Measurements from ENCODE around the gene NCBP3. TPM values are rescaled to one million over a fixed set of nuclear protein-coding genes. Genes with fewer than 3 reads are reported as not detected.
A peak's percentile ranks its signal among the peaks of the same experiment; 100 is the strongest.

NCBP3 gene
- total RNA-seq, 2 experiments from 2014 or later = 46.3 to 48.7 TPM

DNA sequence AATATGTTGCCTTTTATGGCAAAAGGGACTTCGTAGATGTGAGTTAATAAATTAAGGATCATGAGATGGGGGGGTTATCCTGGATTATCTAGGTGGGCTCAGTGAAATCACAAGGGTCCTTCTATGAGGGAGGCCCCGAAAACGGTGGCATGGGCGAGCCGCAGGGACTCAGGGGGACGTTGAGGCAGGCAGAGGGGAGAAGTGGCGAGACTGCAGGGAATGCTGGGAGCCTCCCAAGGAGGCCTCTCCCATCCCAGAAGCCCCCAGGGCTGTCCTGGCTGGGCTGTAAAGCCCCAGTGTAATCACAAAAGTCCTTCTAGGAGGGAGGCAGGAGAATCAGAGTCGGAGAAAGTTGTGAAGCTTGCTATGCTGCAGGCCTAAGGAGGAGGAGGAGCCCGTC is 80.1 kb downstream of the NCBP3 start:
- H3K27me3 Mint-ChIP-seq = no peaks in the 10 kb centered on the region
- no peak for ATAC-seq
- peaks cover 34% of the 10 kb centered on the region for H3K36me3 Mint-ChIP-seq
- CTCF ChIA-PET = interaction anchor here (0.9 to 8.9 kb wide), 5 partner anchors 26 to 80 kb away, joined by 3 to 102 read pairs (median 4); partner anchors contain the start of genes ITGAE and NCBP3
- H3K9me3 Mint-ChIP-seq (ENCODE audit: low read depth) = peaks cover 2% of the 10 kb centered on the region
- H3K4me3 Mint-ChIP-seq = peak overlapping the region; percentile 46
- DNase-seq = no peak
- H3K4me1 Mint-ChIP-seq = peaks cover 89% of the 10 kb centered on the region
- peak overlapping the region; percentile 96 for H3K27ac Mint-ChIP-seq

DNA sequence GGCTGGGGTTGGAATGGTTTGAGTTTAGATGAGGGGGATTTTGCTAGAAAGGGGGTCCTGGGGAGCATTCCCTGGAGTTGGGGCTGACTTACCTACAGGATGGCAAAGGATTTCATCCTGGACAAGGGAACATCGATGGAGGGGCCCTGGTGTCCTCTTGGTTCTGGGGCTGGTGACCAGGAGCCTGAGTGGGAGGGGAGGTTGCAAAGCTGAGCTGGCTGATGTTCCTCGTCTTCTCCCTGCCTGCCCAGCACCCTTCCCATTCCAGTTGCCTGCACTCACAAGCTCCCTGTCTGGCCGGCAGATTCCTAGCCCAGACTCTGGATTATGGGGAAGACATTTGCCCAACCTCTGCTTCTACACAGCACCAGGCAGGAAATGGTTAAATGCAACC is 82.3 kb downstream of the NCBP3 start:
- peak overlapping the region; percentile 65 for H3K4me3 Mint-ChIP-seq
- H3K27ac Mint-ChIP-seq = peak overlapping the region; percentile 96
- DNase-seq (no peak), ATAC-seq (no peak)
- H3K9me3 Mint-ChIP-seq (ENCODE audit: low read depth) = peaks cover 8% of the 10 kb centered on the region
- CTCF ChIA-PET = interaction anchor here (1.0 to 8.9 kb wide), 4 partner anchors 25 to 33 kb away, joined by 3 to 102 read pairs (median 11); no protein-coding TSS in a partner anchor
- H3K27me3 Mint-ChIP-seq = no peaks in the 10 kb centered on the region
- H3K36me3 Mint-ChIP-seq = peaks cover 52% of the 10 kb centered on the region
- peaks cover 79% of the 10 kb centered on the region for H3K4me1 Mint-ChIP-seq

DNA sequence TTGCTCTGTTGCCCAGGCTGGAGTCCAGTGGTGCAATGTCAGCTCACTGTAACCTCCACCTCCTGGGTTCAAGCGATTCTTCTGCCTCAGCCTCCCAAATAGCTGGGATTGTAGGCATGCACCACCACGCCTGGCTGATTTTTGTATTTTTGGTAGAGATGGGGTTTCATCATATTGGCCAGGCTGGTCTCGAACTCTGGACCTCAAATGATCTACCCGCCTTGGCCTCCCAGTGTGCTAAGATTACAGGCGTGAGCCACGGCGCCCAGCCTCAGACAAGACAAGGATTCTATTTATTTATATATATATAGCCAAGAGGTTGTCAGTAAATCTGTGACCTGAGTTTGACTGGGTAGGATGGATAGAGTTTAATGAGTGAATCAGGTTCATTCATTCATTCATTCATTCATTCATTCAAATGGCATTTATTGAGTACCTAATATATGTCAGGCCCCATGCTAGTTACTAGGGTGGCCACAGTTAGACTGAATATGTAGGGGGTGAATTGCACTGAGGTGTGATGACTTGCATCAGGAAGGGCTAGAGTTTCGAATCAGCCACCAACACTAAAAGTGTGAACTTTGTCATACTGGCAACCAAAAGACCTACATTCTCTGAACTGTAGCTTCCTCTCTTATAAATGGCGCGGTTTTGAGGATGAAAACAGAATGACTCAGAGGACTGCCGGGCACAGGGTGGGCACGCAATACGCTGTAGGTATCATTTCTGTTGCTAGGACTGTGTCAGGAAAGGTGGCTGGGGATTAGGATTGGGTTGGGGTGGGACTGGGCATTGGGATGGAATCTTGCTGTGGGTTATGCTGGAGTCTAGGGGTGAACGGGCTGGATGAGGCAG is 82.9 kb downstream of the NCBP3 start:
- H3K4me1 Mint-ChIP-seq = peaks cover 73% of the 10 kb centered on the region
- peaks cover 46% of the 10 kb centered on the region for H3K36me3 Mint-ChIP-seq
- CTCF ChIA-PET = interaction anchor here (0.6 to 8.9 kb wide), 8 partner anchors 25 to 984 kb away, joined by 3 to 102 read pairs (median 4); no protein-coding TSS in a partner anchor
- no peaks in the 10 kb centered on the region for H3K27me3 Mint-ChIP-seq
- H3K4me3 Mint-ChIP-seq = peak overlapping the region; percentile 65
- peak; percentile 73 for ATAC-seq
- H3K27ac Mint-ChIP-seq = peak overlapping the region; percentile 96
- H3K9me3 Mint-ChIP-seq (ENCODE audit: low read depth) = peaks cover 8% of the 10 kb centered on the region
- DNase-seq = peak; percentile 86

DNA sequence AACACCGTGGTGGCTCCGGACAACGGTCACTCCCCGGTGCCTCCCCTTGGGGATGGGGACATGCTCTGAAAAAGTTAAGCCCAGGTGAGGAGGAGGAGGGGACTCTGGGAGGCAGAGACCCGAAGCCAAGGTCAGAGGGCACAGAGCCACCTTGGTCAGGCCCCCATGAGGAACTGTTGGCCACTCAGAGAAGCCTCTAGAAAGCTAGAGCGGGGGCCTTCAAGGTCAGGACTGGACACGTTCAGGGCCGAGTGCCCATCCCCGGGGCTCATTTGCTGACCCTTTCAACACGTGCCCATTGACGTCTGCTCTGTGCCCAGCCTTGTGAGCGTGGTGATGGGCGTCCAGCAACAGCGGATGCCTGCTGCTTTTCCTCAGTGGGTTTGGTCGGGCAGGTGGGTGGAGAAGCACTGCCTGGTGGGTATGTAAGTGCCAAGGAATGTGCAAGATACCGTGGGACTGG is 84.1 kb downstream of the NCBP3 start:
- Mint-ChIP-seq H3K9me3 (ENCODE audit: low read depth) (peaks cover 8% of the 10 kb centered on the region), H3K4me3 (no peak overlapping the region), H3K36me3 (peaks cover 41% of the 10 kb centered on the region), H3K4me1 (peaks cover 68% of the 10 kb centered on the region), H3K27me3 (peaks cover 2% of the 10 kb centered on the region), H3K27ac (no peak overlapping the region)
- CTCF ChIA-PET = interaction anchor here (1.0 to 8.9 kb wide), 5 partner anchors 11 to 84 kb away, joined by 3 to 102 read pairs (median 5); no protein-coding TSS in a partner anchor
- DNase-seq (no peak), ATAC-seq (no peak)

DNA sequence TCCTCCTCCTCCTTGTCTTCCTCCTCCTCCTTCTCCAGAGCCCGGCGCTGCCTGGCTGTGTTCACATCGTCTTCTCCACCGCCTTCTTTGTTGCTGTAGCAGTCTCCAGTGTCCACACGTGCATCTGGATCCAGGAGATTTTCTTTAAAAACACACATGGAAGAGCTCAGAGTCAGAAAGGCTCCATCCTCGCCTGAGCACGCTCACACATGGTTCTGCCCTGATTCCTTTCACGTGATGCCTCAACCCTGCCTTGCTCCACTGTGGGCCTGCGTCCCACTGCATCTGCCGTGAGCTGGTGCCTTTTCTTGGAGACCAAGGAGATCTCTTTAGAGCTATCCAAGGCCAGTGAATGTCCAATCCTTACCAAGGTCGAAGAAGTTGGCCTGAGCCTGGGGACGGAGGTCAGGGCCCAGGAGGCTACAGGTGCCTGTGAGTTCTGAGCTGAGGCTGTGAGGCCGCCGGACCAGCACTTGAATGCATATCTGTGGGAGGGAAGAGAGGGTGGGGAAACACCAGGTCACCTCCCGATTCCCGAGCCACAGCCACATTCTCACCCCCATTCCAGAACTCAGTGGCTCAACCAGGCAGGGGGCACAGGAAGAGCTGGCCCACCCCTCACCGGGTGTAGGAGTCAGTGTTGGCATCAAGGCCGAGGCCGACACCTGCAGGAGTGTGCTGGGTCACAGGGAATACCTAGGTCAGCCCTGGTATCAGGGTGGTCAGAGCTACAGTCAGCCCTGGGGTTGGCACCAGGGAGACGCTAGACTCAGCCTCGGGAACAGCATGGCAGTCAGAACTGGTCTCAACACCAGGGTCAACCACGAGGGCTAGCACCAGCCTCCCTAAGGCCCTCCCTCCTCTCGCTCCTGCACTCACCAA is 84.8 kb downstream of the NCBP3 start:
- peaks cover 2% of the 10 kb centered on the region for H3K27me3 Mint-ChIP-seq
- H3K4me3 Mint-ChIP-seq = no peak overlapping the region
- DNase-seq = no peak
- peak overlapping the region; percentile 27 for H3K27ac Mint-ChIP-seq
- peaks cover 64% of the 10 kb centered on the region for H3K4me1 Mint-ChIP-seq
- peaks cover 5% of the 10 kb centered on the region for H3K9me3 Mint-ChIP-seq (ENCODE audit: low read depth)
- CTCF ChIA-PET = interaction anchor here (0.7 to 8.9 kb wide), 9 partner anchors 8 to 947 kb away, joined by 3 to 102 read pairs (median 4); partner anchors contain the start of gene NCBP3
- H3K36me3 Mint-ChIP-seq = peaks cover 39% of the 10 kb centered on the region
- no peak for ATAC-seq

DNA sequence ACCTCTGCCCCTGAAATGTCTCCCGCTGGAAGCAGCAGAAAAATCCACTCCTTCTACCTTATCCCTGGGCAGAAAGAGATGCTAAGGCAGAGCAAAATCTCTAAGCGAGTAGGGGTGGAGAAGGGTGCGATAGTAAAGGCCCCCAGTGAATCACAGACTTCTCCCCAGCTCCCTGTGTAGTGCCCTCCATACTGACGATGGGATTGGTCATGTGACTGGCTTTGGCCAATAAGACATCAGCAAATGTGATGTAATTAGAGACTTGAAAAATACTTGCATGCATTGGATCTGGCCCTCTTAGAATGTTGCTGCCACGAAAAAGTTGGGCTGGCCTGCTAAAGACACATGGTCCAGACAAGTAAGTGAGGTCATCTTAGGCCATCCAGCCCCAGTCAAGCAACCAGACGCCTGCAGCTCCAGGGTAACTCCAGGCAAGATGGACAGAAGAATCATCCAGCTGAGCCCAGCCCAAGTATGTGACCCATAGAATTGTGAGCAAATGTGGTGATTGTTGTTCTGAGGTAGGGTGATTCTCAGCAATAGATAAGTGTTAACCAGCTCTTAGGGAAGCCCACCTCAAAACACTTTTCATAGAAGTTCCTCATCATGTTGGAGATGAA is 86.3 kb downstream of the NCBP3 start:
- Mint-ChIP-seq H3K4me3 (no peak overlapping the region), H3K27ac (no peak overlapping the region), H3K27me3 (peaks cover 2% of the 10 kb centered on the region), H3K4me1 (peaks cover 56% of the 10 kb centered on the region), H3K9me3 (ENCODE audit: low read depth) (peaks cover 5% of the 10 kb centered on the region), H3K36me3 (peaks cover 42% of the 10 kb centered on the region)
- no peak for DNase-seq
- ATAC-seq = no peak
- CTCF ChIA-PET = interaction anchor here (1.2 to 8.9 kb wide), 4 partner anchors 9 to 87 kb away, joined by 3 to 102 read pairs (median 8); partner anchors contain the start of gene NCBP3

DNA sequence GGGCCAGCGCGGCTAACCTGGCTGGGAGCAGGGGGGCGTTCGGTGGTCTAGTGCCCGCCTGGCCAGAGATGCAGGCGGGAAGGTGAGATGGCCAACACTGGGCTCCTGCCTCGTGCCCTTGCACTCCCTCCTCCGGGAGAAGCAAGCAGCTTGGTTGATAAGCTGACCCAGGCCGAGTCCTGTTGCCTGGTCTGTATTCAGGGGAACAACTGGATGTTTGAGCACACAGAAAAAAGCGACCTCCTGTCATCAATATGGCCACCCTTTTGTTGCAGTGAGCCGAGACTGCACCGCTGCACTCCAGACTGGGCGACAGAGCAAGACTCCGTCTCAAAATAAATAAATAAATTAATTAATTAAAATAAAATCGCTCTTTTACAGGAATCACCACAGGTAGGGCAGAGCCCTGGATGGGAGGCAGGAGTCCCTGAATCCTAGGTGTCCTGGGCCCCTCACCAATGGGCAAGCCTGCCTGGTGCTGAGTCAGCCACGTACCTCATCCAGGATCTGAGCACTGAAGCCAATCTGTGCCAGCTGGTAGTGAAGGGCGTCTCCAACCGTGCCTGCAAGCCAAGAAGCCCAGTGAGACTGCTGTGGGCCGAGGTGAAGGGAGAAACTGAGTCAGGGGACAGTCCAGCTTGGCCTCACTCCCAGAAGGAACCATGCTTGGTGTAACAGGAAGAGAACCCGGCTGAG is 90.6 kb downstream of the NCBP3 start:
- Mint-ChIP-seq H3K36me3 (peaks cover 31% of the 10 kb centered on the region), H3K27ac (peak overlapping the region; percentile 51)

DNA sequence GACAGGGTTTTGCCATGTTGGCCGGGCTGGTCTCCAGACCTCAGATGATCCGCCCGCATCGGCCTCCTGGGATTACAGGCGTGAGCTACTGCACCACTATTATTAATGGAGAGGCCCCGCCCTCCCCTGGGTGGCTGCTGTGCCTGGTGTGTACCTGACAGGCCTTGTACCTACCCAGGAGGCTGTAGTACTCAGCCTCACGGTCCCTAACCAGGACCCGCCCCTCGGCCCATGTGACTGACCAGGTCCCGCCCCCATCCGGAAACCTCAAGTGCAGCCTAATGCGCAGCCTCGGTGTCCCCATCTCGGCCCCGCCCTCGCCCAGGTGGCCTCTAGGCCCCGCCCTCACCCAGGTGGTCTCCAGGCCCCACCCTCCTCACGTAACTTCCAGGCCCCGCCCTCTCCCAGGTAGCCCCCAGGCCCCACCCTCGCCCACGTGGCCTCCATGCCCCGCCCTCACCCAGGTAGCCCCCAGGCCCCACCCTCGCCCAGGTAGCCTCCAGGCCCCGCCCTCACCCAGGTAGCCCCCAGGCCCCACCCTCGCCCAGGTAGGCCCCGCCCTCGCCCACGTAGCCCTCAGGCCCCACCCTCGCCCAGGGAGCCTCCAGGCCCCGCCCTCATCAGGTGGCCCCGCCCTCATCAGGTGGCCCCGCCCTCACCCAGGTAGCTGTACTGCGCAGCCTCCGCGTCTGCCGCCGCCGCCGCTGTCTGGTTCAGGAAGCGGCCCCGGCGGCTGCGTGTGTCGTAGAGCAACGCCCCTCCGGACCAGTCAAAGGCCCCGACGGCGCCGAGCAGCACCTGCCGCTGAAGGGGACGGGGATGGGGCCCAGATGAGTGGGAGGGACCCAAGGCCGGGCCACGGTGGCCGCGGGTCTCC is 91.3 kb downstream of the NCBP3 start:
- peak; percentile 73 for DNase-seq
- H3K4me3 Mint-ChIP-seq = no peak overlapping the region
- no peak overlapping the region for H3K27ac Mint-ChIP-seq
- CTCF ChIA-PET = interaction anchor here (1.0 to 2.0 kb wide), 4 partner anchors 16 to 91 kb away, joined by 3 to 9 read pairs (median 5); partner anchors contain the start of gene NCBP3
- peaks cover 24% of the 10 kb centered on the region for H3K36me3 Mint-ChIP-seq
- peaks cover 47% of the 10 kb centered on the region for H3K4me1 Mint-ChIP-seq
- peak; percentile 76 for ATAC-seq
- peaks cover 2% of the 10 kb centered on the region for H3K9me3 Mint-ChIP-seq (ENCODE audit: low read depth)
- peaks cover 2% of the 10 kb centered on the region for H3K27me3 Mint-ChIP-seq

More for the DNA sequence above, 90.6 kb downstream of the NCBP3 start:
- Mint-ChIP-seq H3K27me3 (peaks cover 2% of the 10 kb centered on the region), H3K4me3 (no peak overlapping the region), H3K9me3 (ENCODE audit: low read depth) (peaks cover 5% of the 10 kb centered on the region), H3K4me1 (peaks cover 43% of the 10 kb centered on the region)
- DNase-seq (no peak), ATAC-seq (no peak)
- CTCF ChIA-PET = interaction anchor here (0.6 to 2.0 kb wide), 3 partner anchors 18 to 72 kb away, joined by 3 to 6 read pairs (median 3); partner anchors contain the start of gene ITGAE

DNA sequence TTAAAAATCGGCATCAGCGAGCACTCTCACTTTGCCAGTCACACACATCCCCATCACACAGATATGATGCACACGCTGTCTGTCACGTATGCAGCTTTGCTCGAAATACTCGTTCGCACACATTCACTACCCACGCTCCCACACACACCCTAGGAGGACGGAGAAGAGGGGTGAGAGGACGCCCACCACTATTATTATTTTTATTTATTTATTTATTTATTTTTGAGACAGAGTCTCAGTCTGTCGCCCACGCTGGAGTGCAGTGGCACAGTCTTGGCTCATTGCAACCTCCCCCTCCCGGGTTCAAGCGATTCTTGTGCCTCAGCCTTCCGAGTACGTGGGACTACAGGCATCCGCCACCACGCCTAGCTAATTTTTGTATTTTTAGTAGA is 92.0 kb downstream of the NCBP3 start:
- CTCF ChIA-PET = interaction anchor here (1.0 to 1.9 kb wide), 5 partner anchors 15 to 92 kb away, joined by 3 to 9 read pairs (median 4); partner anchors contain the start of gene NCBP3
- peaks cover 2% of the 10 kb centered on the region for H3K27me3 Mint-ChIP-seq
- H3K4me3 Mint-ChIP-seq = no peak overlapping the region
- H3K4me1 Mint-ChIP-seq = peaks cover 46% of the 10 kb centered on the region
- ATAC-seq = no peak
- no peak for DNase-seq
- peaks cover 17% of the 10 kb centered on the region for H3K36me3 Mint-ChIP-seq
- no peaks in the 10 kb centered on the region for H3K9me3 Mint-ChIP-seq (ENCODE audit: low read depth)
- peak overlapping the region; percentile 54 for H3K27ac Mint-ChIP-seq

DNA sequence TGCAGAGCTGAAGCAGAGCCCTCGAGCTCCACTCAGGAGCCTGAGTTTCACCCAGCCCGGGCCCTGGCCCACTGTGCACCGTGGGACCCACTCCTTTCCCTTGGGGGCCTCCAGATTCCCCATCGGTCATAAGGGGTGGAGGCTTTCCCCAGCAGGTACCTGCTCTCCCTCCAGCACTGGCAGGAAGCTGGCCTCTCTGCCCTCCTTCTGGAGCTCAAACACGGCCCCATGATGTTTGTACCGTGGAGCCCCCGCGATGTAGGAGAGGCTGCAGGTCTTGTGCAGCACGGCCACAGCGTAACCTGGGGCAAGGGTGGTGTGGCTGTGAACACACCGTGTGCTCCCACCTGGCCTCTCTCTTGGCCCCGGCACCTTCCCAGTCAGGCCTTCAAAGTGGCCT is 92.4 kb downstream of the NCBP3 start:
- Mint-ChIP-seq H3K36me3 (peaks cover 21% of the 10 kb centered on the region), H3K4me1 (peaks cover 49% of the 10 kb centered on the region), H3K4me3 (no peak overlapping the region), H3K9me3 (ENCODE audit: low read depth) (no peaks in the 10 kb centered on the region), H3K27me3 (peaks cover 2% of the 10 kb centered on the region), H3K27ac (peak overlapping the region; percentile 54)
- CTCF ChIA-PET = interaction anchor here (1.0 to 1.9 kb wide), 5 partner anchors 15 to 93 kb away, joined by 3 to 9 read pairs (median 4); partner anchors contain the start of gene NCBP3
- ATAC-seq (no peak), DNase-seq (no peak)
